HG03460 (cell line): ENCODE data around the gene UGP2.
"Not testable (repeated sequence)": the region's sequence is repeated elsewhere in the genome, so short reads cannot be mapped to it uniquely, and the experiment has no call there.

ENCODE experiments used
- ATAC-seq: cut with Tn5 transposase; IDR thresholded peaks from one replicate; pipeline ENCODE4 v1.9.1; 2021; ENCODE audit not compliant: unreplicated experiment

UGP2 gene

GRCh38 chr2:63891488-63892030 is 49.9 kb downstream of the UGP2 start:
- no peak for ATAC-seq

- ATAC-seq: no peak
Measured at GRCh38 chr2:63893163-63893562, 51.5 kb downstream of the UGP2 start.

DNA sequence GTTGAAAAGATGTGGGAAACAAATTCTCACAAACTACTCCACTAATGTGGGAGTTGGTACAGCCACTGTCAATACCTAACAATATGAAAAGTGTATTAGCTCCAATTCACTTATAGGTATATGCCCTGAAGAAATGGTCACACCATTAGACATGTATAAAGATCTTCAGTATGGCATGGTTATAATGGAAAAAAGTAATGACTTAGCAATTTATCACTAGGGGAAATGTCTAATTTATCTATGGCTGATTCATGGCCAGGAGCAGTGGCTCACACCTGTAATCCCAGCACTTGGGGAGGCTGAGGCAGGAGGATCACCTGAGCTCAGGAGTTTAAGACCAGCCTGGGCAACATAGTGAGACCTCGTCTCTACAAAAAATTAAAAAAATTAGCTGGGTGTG is 52.5 kb downstream of the UGP2 start:
- no peak for ATAC-seq

GRCh38 chr2:63898839-63899238 is 57.1 kb downstream of the UGP2 start:
- ATAC-seq: no peak

GRCh38 chr2:63899639-63900038 is 57.9 kb downstream of the UGP2 start:
- ATAC-seq: no peak

DNA sequence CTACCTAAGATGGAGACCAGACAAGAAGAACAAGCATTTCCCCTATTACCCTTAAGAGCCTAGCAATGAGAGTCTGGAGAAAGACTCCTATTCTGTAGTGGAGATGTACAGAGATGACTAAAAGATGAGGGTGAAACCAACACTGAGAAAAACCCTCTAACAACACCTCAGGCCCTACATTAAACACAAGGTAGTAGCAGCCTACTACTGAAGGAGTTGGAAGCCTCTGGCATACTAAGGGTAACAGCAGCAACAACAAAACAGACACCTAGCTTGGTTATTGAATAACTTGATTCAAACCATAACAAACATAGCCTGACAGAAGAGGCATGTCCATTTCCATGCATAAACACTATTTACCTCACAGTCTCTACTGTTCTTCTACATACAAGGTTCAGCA is 60.5 kb downstream of the UGP2 start:
- no peak for ATAC-seq

- no peak for ATAC-seq
Measured at GRCh38 chr2:63903003-63903402, 61.3 kb downstream of the UGP2 start.

GRCh38 chr2:63914311-63914710 is 72.6 kb downstream of the UGP2 start:
- ATAC-seq: no peak

GRCh38 chr2:63926815-63927214 is 85.1 kb downstream of the UGP2 start:
- no peak for ATAC-seq

DNA sequence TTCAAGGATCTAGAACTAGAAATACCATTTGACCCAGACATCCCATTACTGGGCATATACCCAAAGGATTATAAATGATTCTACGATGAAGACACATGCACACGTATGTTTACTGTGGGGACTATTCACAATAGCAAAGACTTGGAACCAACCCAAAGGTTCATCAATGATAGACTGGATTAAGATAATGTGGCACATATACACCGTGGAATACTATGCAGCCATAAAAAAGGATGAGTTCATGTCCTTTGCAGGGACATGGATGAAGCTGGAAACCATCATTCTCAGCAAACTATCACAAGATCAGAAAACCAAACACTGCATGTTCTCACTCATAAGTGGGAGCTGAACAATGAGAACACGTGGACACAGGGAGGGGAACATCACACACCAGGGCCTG is 90.4 kb downstream of the UGP2 start:
- not testable (repeated sequence) for ATAC-seq
